ENCODE measurements around the gene TMEM132D.

TMEM132D gene

GRCh38 chr12:129534966-129535750, 368.7 kb downstream of the TMEM132D start:
- DNase-seq (ENCODE audit: low spot score), result no peak

GRCh38 chr12:129532707-129533499, 370.9 kb downstream of the TMEM132D start:
- DNase-seq (ENCODE audit: low spot score), result no peak

- no peak for DNase-seq (ENCODE audit: low spot score)
These were observed 371.7 kb downstream of the TMEM132D start for GRCh38 chr12:129532082-129532481.

- no peak for DNase-seq (ENCODE audit: low spot score)
These were observed 372.8 kb downstream of the TMEM132D start for GRCh38 chr12:129530984-129531383.

- no peak for DNase-seq (ENCODE audit: low spot score)
These were observed 373.3 kb downstream of the TMEM132D start for GRCh38 chr12:129530517-129530916.

GRCh38 chr12:129527506-129527905, 376.3 kb downstream of the TMEM132D start:
- DNase-seq (ENCODE audit: low spot score), result no peak

- no peak for DNase-seq (ENCODE audit: low spot score)
These were observed 380.2 kb downstream of the TMEM132D start for GRCh38 chr12:129523621-129524020.

- no peak for DNase-seq (ENCODE audit: low spot score)
These were observed 383.1 kb downstream of the TMEM132D start for GRCh38 chr12:129520739-129521138.

GRCh38 chr12:129503802-129504201, 400.0 kb downstream of the TMEM132D start:
- DNase-seq (ENCODE audit: low spot score), result no peak

- no peak for DNase-seq (ENCODE audit: low spot score)
These were observed 407.6 kb downstream of the TMEM132D start for GRCh38 chr12:129496226-129496625.

GRCh38 chr12:129494766-129495165, 409.1 kb downstream of the TMEM132D start:
- no peak for DNase-seq (ENCODE audit: low spot score)

GRCh38 chr12:129494260-129494659, 409.6 kb downstream of the TMEM132D start:
- DNase-seq (ENCODE audit: low spot score), result no peak

- DNase-seq (ENCODE audit: low spot score), result no peak
These were observed 414.6 kb downstream of the TMEM132D start for GRCh38 chr12:129489100-129489676.

GRCh38 chr12:129486931-129487330, 416.9 kb downstream of the TMEM132D start:
- no peak for DNase-seq (ENCODE audit: low spot score)

GRCh38 chr12:129483111-129483893, 420.5 kb downstream of the TMEM132D start:
- no peak for DNase-seq (ENCODE audit: low spot score)

GRCh38 chr12:129481921-129482320, 421.9 kb downstream of the TMEM132D start:
- no peak for DNase-seq (ENCODE audit: low spot score)

- DNase-seq (ENCODE audit: low spot score), result no peak
These were observed 433.6 kb downstream of the TMEM132D start for GRCh38 chr12:129470196-129470595.

GRCh38 chr12:129467726-129468125, 436.1 kb downstream of the TMEM132D start:
- DNase-seq (ENCODE audit: low spot score), result no peak

GRCh38 chr12:129467289-129467688, 436.5 kb downstream of the TMEM132D start:
- no peak for DNase-seq (ENCODE audit: low spot score)

- no peak for DNase-seq (ENCODE audit: low spot score)
These were observed 437.3 kb downstream of the TMEM132D start for GRCh38 chr12:129466499-129466898.

- DNase-seq (ENCODE audit: low spot score), result no peak
These were observed 443.9 kb downstream of the TMEM132D start for GRCh38 chr12:129459886-129460285.

- DNase-seq (ENCODE audit: low spot score), result no peak
These were observed 457.1 kb downstream of the TMEM132D start for GRCh38 chr12:129446696-129447095.
